ENCODE results near the gene CLCN3. TPM values are rescaled to one million over a fixed set of nuclear protein-coding genes. Genes with fewer than 3 reads are reported as not detected.
"Not testable (repeated sequence)": the region's sequence is repeated elsewhere in the genome, so short reads cannot be mapped to it uniquely, and the experiment has no call there.

Gene CLCN3
- 33.6 and 34.0 TPM in 2 replicates for total RNA-seq

- intact Hi-C loops (cut with micrococcal nuclease): loop anchor here (1.0 to 2.0 kb wide), 4 partner anchors 8 to 1139 kb away; partner anchors contain the start of genes DDX60L and NEK1
Measured at GRCh38 chr4:169619958-169620879, at the start of gene CLCN3. TSS of gene CLCN3 (plus strand) at chr4:169620578. CDS start at chr4:169635929, 15,351 bp downstream.

GRCh38 chr4:169571012-169571411, 49.4 kb upstream of the CLCN3 start:
- intact Hi-C loops (cut with micrococcal nuclease): not testable (repeated sequence)

GRCh38 chr4:169571435-169571834, 48.9 kb upstream of the CLCN3 start:
- intact Hi-C loops (cut with micrococcal nuclease): no loop called here

- intact Hi-C loops (cut with micrococcal nuclease): no loop called here
Measured at GRCh38 chr4:169573889-169574288, 46.5 kb upstream of the CLCN3 start.

GRCh38 chr4:169582203-169582602, 38.2 kb upstream of the CLCN3 start:
- intact Hi-C loops (cut with micrococcal nuclease): no loop called here

- intact Hi-C loops (cut with micrococcal nuclease): no loop called here
Measured at GRCh38 chr4:169582706-169583105, 37.7 kb upstream of the CLCN3 start.

- intact Hi-C loops (cut with micrococcal nuclease): no loop called here
Measured at GRCh38 chr4:169583563-169583962, 36.8 kb upstream of the CLCN3 start.

- intact Hi-C loops (cut with micrococcal nuclease): no loop called here
Measured at GRCh38 chr4:169593050-169593560, 27.3 kb upstream of the CLCN3 start.

- intact Hi-C loops (cut with micrococcal nuclease): no loop called here
Measured at GRCh38 chr4:169594560-169595195, 25.7 kb upstream of the CLCN3 start.

- intact Hi-C loops (cut with micrococcal nuclease): no loop called here
Measured at GRCh38 chr4:169601016-169601771, 19.2 kb upstream of the CLCN3 start.

- intact Hi-C loops (cut with micrococcal nuclease): no loop called here
Measured at GRCh38 chr4:169603312-169603711, 17.1 kb upstream of the CLCN3 start.

GRCh38 chr4:169604131-169604900, 16.1 kb upstream of the CLCN3 start:
- intact Hi-C loops (cut with micrococcal nuclease): loop anchor here (1.0 kb wide), 1 partner anchor 8 kb away; the partner anchor contains the start of gene NEK1

GRCh38 chr4:169604903-169605331, 15.5 kb upstream of the CLCN3 start:
- intact Hi-C loops (cut with micrococcal nuclease): loop anchor here (1.0 kb wide), 1 partner anchor 7 kb away; the partner anchor contains the start of gene NEK1

GRCh38 chr4:169611157-169611556, 9.2 kb upstream of the CLCN3 start:
- intact Hi-C loops (cut with micrococcal nuclease): loop anchor here (5.0 kb wide), 1 partner anchor 689 kb away; no protein-coding TSS in a partner anchor

- intact Hi-C loops (cut with micrococcal nuclease): loop anchor here (1.0 to 5.0 kb wide), 9 partner anchors 8 to 1293 kb away; partner anchors contain the start of genes CBR4, CLCN3, DDX60 and DDX60L
Measured at GRCh38 chr4:169611991-169612870, 8.1 kb upstream of the CLCN3 start, which contains the start of gene NEK1. TSS of gene NEK1 (minus strand) at chr4:169612583. CDS start at chr4:169602630, 9,953 bp downstream.

GRCh38 chr4:169612871-169613859, 7.2 kb upstream of the CLCN3 start:
- intact Hi-C loops (cut with micrococcal nuclease): loop anchor here (1.0 to 5.0 kb wide), 12 partner anchors 7 to 1294 kb away; partner anchors contain the start of genes CBR4, CLCN3, DDX60 and DDX60L

- intact Hi-C loops (cut with micrococcal nuclease): no loop called here
Measured at GRCh38 chr4:169615467-169616106, 4.8 kb upstream of the CLCN3 start.
